GM12873 (cell line): ENCODE data around the gene LHFPL2.

Experiments
- CTCF ChIP-seq: IDR thresholded peaks from 2 replicates; pipeline ENCODE4 v1.5.1; 2012; ENCODE audit warnings: low read depth, mild to moderate bottlenecking, moderate library complexity, low read length, control low read depth; ENCODE audit not compliant: insufficient read depth; ENCODE audit errors: missing control alignments

Gene LHFPL2

GRCh38 chr5:78644129-78644528 lies 4.4 kb downstream of the LHFPL2 start:
- TF ChIP-seq CTCF: no peak

GRCh38 chr5:78642701-78643100 lies 5.9 kb downstream of the LHFPL2 start:
- TF ChIP-seq CTCF: no peak

- TF ChIP-seq CTCF: no peak
These were observed 7.7 kb downstream of the LHFPL2 start for GRCh38 chr5:78640662-78641474.

GRCh38 chr5:78639791-78640190 lies 8.8 kb downstream of the LHFPL2 start:
- TF ChIP-seq CTCF: no peak

- no peak for TF ChIP-seq CTCF
These were observed 9.5 kb downstream of the LHFPL2 start for GRCh38 chr5:78638973-78639669.

- no peak for TF ChIP-seq CTCF
These were observed 10.1 kb downstream of the LHFPL2 start for GRCh38 chr5:78638423-78638822.

GRCh38 chr5:78637468-78637867 lies 11.1 kb downstream of the LHFPL2 start:
- TF ChIP-seq CTCF: no peak
